ENCODE measurements around the gene SORT1. TPM values are rescaled to one million over a fixed set of nuclear protein-coding genes. Genes with fewer than 3 reads are reported as not detected.

The SORT1 gene
- total and polyA plus RNA-seq, 8 donors, result 4.6 to 481 (median 36.6) TPM

GRCh38 chr1:109361649-109362048 lies 36.1 kb downstream of the SORT1 start:
- Histone ChIP-seq H3K27me3 (no peaks in the 10 kb centered on the region), H3K4me1 (peaks cover 0 to 28% (median 10%) of the 10 kb centered on the region in 4 donors), H3K4me3 (no peak overlapping the region), H3K9me3 (no peaks in the 10 kb centered on the region), H3K27ac (no peak overlapping the region), H3K36me3 (peaks cover 3 to 21% (median 11%) of the 10 kb centered on the region in 4 donors)
- intact Hi-C loops (cut with DNase I; ENCODE audit: low total_unique reads), result no loop called here
- WGBS, 5 donors, result 52 to 77% (median 53%) methylated on average over 1 of the region's 1 CpG
- no peak for DNase-seq
- TF ChIP-seq POLR2A (IDR thresholded peaks at IDR 0.05) (no peak), CTCF (IDR thresholded peaks at IDR 0.05) (no peak), EP300 (IDR thresholded peaks at IDR 0.05) (no peak)

- peaks cover 0 to 33% (median 12%) of the 10 kb centered on the region in 4 donors for H3K4me1 ChIP-seq
- TF ChIP-seq EP300 (IDR thresholded peaks at IDR 0.05), result no peak
- TF ChIP-seq POLR2A (IDR thresholded peaks at IDR 0.05), result no peak
- TF ChIP-seq CTCF (IDR thresholded peaks at IDR 0.05), result no peak
- no peak for TF ChIP-seq POLR2AphosphoS5 (IDR thresholded peaks at IDR 0.05)
- peaks cover 0 to 15% (median 6%) of the 10 kb centered on the region in 4 donors for H3K36me3 ChIP-seq
- H3K9me3 ChIP-seq, result no peaks in the 10 kb centered on the region
- intact Hi-C loops (cut with DNase I; ENCODE audit: low total_unique reads), result no loop called here
- H3K27ac ChIP-seq, result no peak overlapping the region
- no peak overlapping the region for H3K4me3 ChIP-seq
- 74 to 90% (median 85%) methylated on average over 2 of the region's 2 CpGs for WGBS, 5 donors
- no peak for DNase-seq
- no peaks in the 10 kb centered on the region for H3K27me3 ChIP-seq
Observed at GRCh38 chr1:109361069-109361468, 36.6 kb downstream of the SORT1 start.

GRCh38 chr1:109357616-109358015 lies 40.1 kb downstream of the SORT1 start:
- TF ChIP-seq CTCF (IDR thresholded peaks at IDR 0.05) (no peak), POLR2AphosphoS5 (IDR thresholded peaks at IDR 0.05) (no peak), POLR2A (IDR thresholded peaks at IDR 0.05) (no peak), EP300 (IDR thresholded peaks at IDR 0.05) (no peak)
- H3K27me3 ChIP-seq, result no peaks in the 10 kb centered on the region
- intact Hi-C loops (cut with DNase I; ENCODE audit: low total_unique reads), result no loop called here
- no peak overlapping the region for H3K27ac ChIP-seq
- peaks cover 0 to 33% (median 9%) of the 10 kb centered on the region in 4 donors for H3K4me1 ChIP-seq
- peak in 1 of 2 donors; percentile 50 for DNase-seq
- H3K9me3 ChIP-seq, result no peaks in the 10 kb centered on the region
- WGBS, 5 donors, result 52 to 81% (median 76%) methylated on average over 1 of the region's 1 CpG
- peaks cover 9 to 16% (median 12%) of the 10 kb centered on the region in 4 donors for H3K36me3 ChIP-seq
- H3K4me3 ChIP-seq, result no peak overlapping the region

- TF ChIP-seq POLR2AphosphoS5 (IDR thresholded peaks at IDR 0.05) (no peak), POLR2A (IDR thresholded peaks at IDR 0.05) (no peak), EP300 (IDR thresholded peaks at IDR 0.05) (no peak), CTCF (IDR thresholded peaks at IDR 0.05) (no peak)
- intact Hi-C loops (cut with DNase I; ENCODE audit: low total_unique reads), result no loop called here
Observed at GRCh38 chr1:109356915-109357314, 40.8 kb downstream of the SORT1 start.

More at GRCh38 chr1:109356915-109357314, 40.8 kb downstream of the SORT1 start:
- Histone ChIP-seq H3K4me1 (peaks cover 0 to 27% (median 9%) of the 10 kb centered on the region in 4 donors), H3K4me3 (no peak overlapping the region), H3K27ac (no peak overlapping the region), H3K27me3 (no peaks in the 10 kb centered on the region), H3K36me3 (peaks cover 9 to 23% (median 19%) of the 10 kb centered on the region in 4 donors), H3K9me3 (no peaks in the 10 kb centered on the region)
- DNase-seq, result peak in 1 of 2 donors; percentile 7
- WGBS, 5 donors, result 88 to 100% (median 93%) methylated on average over 1 of the region's 1 CpG
